ENCODE measurements around the gene ZNF354B. TPM values are rescaled to one million over a fixed set of nuclear protein-coding genes. Genes with fewer than 3 reads are reported as not detected.

Gene ZNF354B
- total RNA-seq (2022) (21.0 and 22.3 TPM in 2 replicates), Bru-seq, nascent RNA (percentile 76 among the genes with signal in this experiment), BruChase-seq, experiment 1, labeled RNA remaining after a 2-hour chase (percentile 75 among the genes with signal in this experiment), BruChase-seq, experiment 2, labeled RNA remaining after a 6-hour chase (percentile 67 among the genes with signal in this experiment)
- long read RNA-seq, partial matches to known transcripts = 0 of 8 reads
- long read RNA-seq, other reads (novel, unspliced or antisense) = 6 of 8 reads

DNA sequence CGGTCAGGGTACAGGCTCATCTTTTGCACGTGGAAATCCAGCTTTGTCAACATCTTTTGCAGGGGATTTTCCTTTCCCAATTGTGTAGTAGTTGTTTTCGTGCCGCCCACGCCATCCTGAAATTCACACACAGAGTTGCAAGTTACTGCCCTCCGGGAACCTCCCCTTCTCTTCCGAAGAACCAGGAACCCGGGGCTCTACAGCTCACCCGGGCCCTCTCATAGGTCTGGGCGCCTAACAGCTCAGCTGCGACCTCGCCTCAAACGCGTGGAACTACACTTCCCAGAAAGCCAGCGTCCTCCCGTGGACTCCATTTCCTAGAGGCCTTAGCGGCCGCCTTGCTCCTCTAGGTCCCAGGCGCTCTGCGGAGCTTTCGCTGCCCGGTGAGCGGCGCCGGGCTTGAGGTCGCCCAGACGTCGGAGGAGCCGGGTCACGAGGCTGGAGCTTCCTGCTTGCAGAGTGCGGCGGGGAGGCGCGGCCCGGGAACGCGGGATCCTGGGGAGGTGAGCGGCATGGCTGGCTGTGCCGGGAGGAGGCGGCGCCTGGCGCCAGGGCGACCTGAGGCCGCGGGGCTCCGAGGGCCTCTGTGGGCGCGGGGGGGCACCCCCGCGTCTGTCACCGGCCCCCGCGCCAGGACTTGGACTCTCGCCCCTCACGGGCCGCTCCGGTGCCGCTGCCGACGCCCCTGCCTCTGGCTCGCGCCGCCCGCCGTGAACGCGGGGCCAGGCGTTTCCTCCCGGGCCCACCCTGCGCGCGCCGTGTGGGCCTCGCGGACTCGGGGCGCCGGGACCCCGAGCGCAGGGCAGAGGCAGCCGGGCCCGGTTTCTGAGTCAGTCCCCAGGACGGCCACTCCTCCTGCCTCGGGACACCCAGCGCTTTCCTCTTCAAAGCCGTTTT is at the start of gene ZNF354B:
Gene ZNF354B, plus strand, starts transcription at position 329 of the 897 bp plus-strand sequence. CDS start 1,095 bp downstream, outside the sequence.
- intact Hi-C loops (cut with micrococcal nuclease; ENCODE audit: unreplicated experiment) = loop anchor here (1.0 kb wide), 2 partner anchors 35 to 130 kb away; partner anchors contain the start of genes ZFP2 and ZNF354A
- H3K36me3 Mint-ChIP-seq (ENCODE audit: insufficient read depth, unreplicated experiment) = peaks cover 37% of the 10 kb centered on the region
- DNase-seq = peak; percentile 93 to 95
- H3K4me3 Mint-ChIP-seq (ENCODE audit: unreplicated experiment) = peak within 1 kb of the TSS; percentile 93
- H3K36me3 ChIP-seq (ENCODE audit: control insufficient read depth, insufficient read depth, low read length) = no peaks in the 10 kb centered on the region
- TF ChIP-seq, protein P1, sequence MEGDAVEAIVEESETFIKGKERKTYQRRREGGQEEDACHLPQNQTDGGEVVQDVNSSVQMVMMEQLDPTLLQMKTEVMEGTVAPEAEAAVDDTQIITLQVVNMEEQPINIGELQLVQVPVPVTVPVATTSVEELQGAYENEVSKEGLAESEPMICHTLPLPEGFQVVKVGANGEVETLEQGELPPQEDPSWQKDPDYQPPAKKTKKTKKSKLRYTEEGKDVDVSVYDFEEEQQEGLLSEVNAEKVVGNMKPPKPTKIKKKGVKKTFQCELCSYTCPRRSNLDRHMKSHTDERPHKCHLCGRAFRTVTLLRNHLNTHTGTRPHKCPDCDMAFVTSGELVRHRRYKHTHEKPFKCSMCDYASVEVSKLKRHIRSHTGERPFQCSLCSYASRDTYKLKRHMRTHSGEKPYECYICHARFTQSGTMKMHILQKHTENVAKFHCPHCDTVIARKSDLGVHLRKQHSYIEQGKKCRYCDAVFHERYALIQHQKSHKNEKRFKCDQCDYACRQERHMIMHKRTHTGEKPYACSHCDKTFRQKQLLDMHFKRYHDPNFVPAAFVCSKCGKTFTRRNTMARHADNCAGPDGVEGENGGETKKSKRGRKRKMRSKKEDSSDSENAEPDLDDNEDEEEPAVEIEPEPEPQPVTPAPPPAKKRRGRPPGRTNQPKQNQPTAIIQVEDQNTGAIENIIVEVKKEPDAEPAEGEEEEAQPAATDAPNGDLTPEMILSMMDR (IDR thresholded peaks at IDR 0.05; ENCODE audit: insufficient read depth in 1 of 2, low read depth in 1 of 2, low read length in 1 of 2, severe bottlenecking in 1 of 2, unreplicated experiment in 1 of 2) = no peak
- ChIA-PET POLR2A (interaction anchor here (0.6 to 1.2 kb wide), 7 partner anchors 36 to 873 kb away, joined by 3 to 12 read pairs (median 5); partner anchors contain the start of genes ZFP2 and ZNF354A), CTCF (interaction anchor here (1.6 kb wide), 1 partner anchor 129 kb away, joined by 26 read pairs; the partner anchor contains the start of gene ZNF354A)
- H3K27me3 ChIP-seq (replicated peaks; ENCODE audit: control insufficient read depth, insufficient read depth, low read length) = no peaks in the 10 kb centered on the region
- H3K4me3 ChIP-seq (ENCODE audit: low read depth, low read length) = peak within 1 kb of the TSS; percentile 48
- no peaks in the 10 kb centered on the region for H3K27me3 Mint-ChIP-seq (ENCODE audit: insufficient read depth, unreplicated experiment)
- H3K4me1 Mint-ChIP-seq (ENCODE audit: low read depth, unreplicated experiment) = peaks cover 15% of the 10 kb centered on the region
- no peaks in the 10 kb centered on the region for H3K4me1 ChIP-seq
- no TSS peak for BruUV-seq (replicated peaks)
- H3K9me3 Mint-ChIP-seq (ENCODE audit: unreplicated experiment) = no peaks in the 10 kb centered on the region
- no peaks in the 10 kb centered on the region for H3K9me3 ChIP-seq
- peak within 1 kb of the TSS; percentile 92 for H3K27ac Mint-ChIP-seq (ENCODE audit: unreplicated experiment)

DNA sequence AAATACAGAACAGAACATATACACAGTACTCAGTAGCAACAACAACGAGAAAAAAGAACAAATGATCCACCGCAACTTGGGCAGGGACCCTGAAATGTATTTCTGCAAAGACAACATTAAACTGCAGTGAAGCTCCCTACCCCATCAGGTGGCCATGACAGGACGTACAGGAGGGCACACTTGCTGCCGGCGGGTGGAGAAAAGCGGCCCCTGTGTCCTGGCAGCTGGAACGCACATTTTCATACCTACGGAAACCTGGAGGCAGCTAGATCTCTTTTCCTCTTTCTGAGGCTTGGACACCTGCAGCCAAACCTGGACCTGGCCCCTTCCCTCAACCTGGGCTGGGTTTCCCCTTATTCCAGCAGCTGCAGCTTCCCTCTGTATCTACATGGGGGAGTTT is 42.2 kb upstream of the ZNF354B start:
- intact Hi-C loops (cut with micrococcal nuclease; ENCODE audit: unreplicated experiment) = no loop called here
- H3K4me3 Mint-ChIP-seq (ENCODE audit: unreplicated experiment) = no peak overlapping the region
- H3K27me3 Mint-ChIP-seq (ENCODE audit: insufficient read depth, unreplicated experiment) = no peaks in the 10 kb centered on the region
- ChIA-PET CTCF (interaction anchor here (0.8 to 1.4 kb wide), 5 partner anchors 9 to 87 kb away, joined by 3 to 11 read pairs (median 5); partner anchors contain the start of gene ZNF354A), POLR2A (no interaction called here)
- Histone ChIP-seq H3K27me3 (replicated peaks; ENCODE audit: control insufficient read depth, insufficient read depth, low read length) (no peaks in the 10 kb centered on the region), H3K9me3 (no peaks in the 10 kb centered on the region), H3K36me3 (ENCODE audit: control insufficient read depth, insufficient read depth, low read length) (no peaks in the 10 kb centered on the region), H3K4me3 (ENCODE audit: low read depth, low read length) (no peak overlapping the region), H3K4me1 (no peaks in the 10 kb centered on the region)
- no peak for DNase-seq
- no peak overlapping the region for H3K27ac Mint-ChIP-seq (ENCODE audit: unreplicated experiment)
- TF ChIP-seq, protein P1 (IDR thresholded peaks at IDR 0.05; ENCODE audit: insufficient read depth in 1 of 2, low read depth in 1 of 2, low read length in 1 of 2, severe bottlenecking in 1 of 2, unreplicated experiment in 1 of 2) = no peak
- no TSS peak for BruUV-seq (replicated peaks)
- no peaks in the 10 kb centered on the region for H3K9me3 Mint-ChIP-seq (ENCODE audit: unreplicated experiment)
- H3K36me3 Mint-ChIP-seq (ENCODE audit: insufficient read depth, unreplicated experiment) = no peaks in the 10 kb centered on the region
- H3K4me1 Mint-ChIP-seq (ENCODE audit: low read depth, unreplicated experiment) = no peaks in the 10 kb centered on the region

DNA sequence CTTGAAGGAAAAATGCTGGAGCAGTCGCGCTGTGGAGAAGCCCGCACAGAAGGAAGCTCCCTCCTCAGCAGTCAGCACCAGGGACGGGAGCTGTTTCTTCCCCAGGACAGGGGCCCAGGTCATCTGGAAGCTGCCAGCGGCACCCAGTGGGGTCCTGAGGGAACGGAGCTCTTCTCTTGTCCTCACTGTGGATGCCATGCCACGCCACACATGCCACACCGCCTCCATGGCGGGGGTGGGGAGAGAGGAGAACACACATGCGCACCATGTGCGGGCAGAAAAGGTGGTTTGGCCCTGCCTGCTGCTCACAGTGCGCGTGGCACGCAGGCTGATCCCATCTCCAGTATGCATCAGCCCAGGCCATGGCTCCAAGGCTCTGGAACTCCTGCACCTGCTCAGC is 41.7 kb upstream of the ZNF354B start:
- ChIA-PET CTCF (interaction anchor here (0.8 to 1.4 kb wide), 5 partner anchors 8 to 88 kb away, joined by 3 to 11 read pairs (median 5); partner anchors contain the start of gene ZNF354A), POLR2A (no interaction called here)
- TF ChIP-seq, protein P1 (IDR thresholded peaks at IDR 0.05; ENCODE audit: insufficient read depth in 1 of 2, low read depth in 1 of 2, low read length in 1 of 2, severe bottlenecking in 1 of 2, unreplicated experiment in 1 of 2) = no peak
- H3K27ac Mint-ChIP-seq (ENCODE audit: unreplicated experiment) = no peak overlapping the region
- intact Hi-C loops (cut with micrococcal nuclease; ENCODE audit: unreplicated experiment) = loop anchor here (2.0 kb wide), 1 partner anchor 87 kb away; the partner anchor contains the start of gene ZNF354A
- peak in 1 of 2 experiments; percentile 31 for DNase-seq
- BruUV-seq (replicated peaks) = no TSS peak
- no peaks in the 10 kb centered on the region for H3K4me1 Mint-ChIP-seq (ENCODE audit: low read depth, unreplicated experiment)
- Histone ChIP-seq H3K27me3 (replicated peaks; ENCODE audit: control insufficient read depth, insufficient read depth, low read length) (no peaks in the 10 kb centered on the region), H3K4me1 (no peaks in the 10 kb centered on the region), H3K36me3 (ENCODE audit: control insufficient read depth, insufficient read depth, low read length) (no peaks in the 10 kb centered on the region), H3K9me3 (no peaks in the 10 kb centered on the region), H3K4me3 (ENCODE audit: low read depth, low read length) (no peak overlapping the region)
- no peaks in the 10 kb centered on the region for H3K36me3 Mint-ChIP-seq (ENCODE audit: insufficient read depth, unreplicated experiment)
- H3K9me3 Mint-ChIP-seq (ENCODE audit: unreplicated experiment) = no peaks in the 10 kb centered on the region
- H3K4me3 Mint-ChIP-seq (ENCODE audit: unreplicated experiment) = no peak overlapping the region
- no peaks in the 10 kb centered on the region for H3K27me3 Mint-ChIP-seq (ENCODE audit: insufficient read depth, unreplicated experiment)
